SK-N-SH (cell line): ENCODE results near the gene PDE2A. TPM values are rescaled to one million over a fixed set of nuclear protein-coding genes. Genes with fewer than 3 reads are reported as not detected.

Experiments used
- CTCF ChIA-PET: fragments of 300-600, 350-600 bp; formaldehyde crosslinking; extraction: SDS; loops from one replicate; lab custom pipeline; 2021; lab: Yijun Ruan, JAX
- POLR2A ChIA-PET: fragments of 350-600 bp; sonication (Branson Sonifier 250); formaldehyde crosslinking; extraction: SDS; loops from one replicate; lab custom pipeline; 2020; ENCODE audit warnings: antibody characterized with exemption, inconsistent platforms; lab: Yijun Ruan, JAX
- DNase-seq: peaks from one replicate; pipeline ENCODE4 v3.0.0; 2012
- H2AFZ ChIP-seq: fragments of 200-600 bp; sonication (generic); 2 replicates; pipeline ENCODE4 v1.8.1; 2016; ENCODE audit warnings: antibody characterized with exemption, mild to moderate bottlenecking, low read depth
- H3F3A ChIP-seq: fragments of 200-600 bp; sonication (generic); replicated peaks from 2 replicates; pipeline ENCODE3; 2016; ENCODE audit warnings: antibody characterized with exemption, mild to moderate bottlenecking; ENCODE audit not compliant: insufficient read depth
- H3K27ac ChIP-seq, 2 experiments: fragments of 200-500 bp in 1 of 2; fragments of 200-600 bp in 1 of 2; sonication (Bioruptor generic) in 1 of 2; sonication (generic), shearing (Covaris generic) in 1 of 2; 2 replicates each; pipeline versions ENCODE4 v1.5.1 to v1.6.1; 2014 to 2016; ENCODE audit warnings: low read depth in 2 of 2, inconsistent platforms in 1 of 2, low read length in 1 of 2, mild to moderate bottlenecking in 1 of 2, mixed read lengths in 1 of 2
- H3K27me3 ChIP-seq: fragments of 200-600 bp; sonication (generic), shearing (Covaris generic); 2 replicates; pipeline ENCODE4 v1.6.1; 2016; ENCODE audit warnings: mixed run types; ENCODE audit not compliant: insufficient read depth
- H3K36me3 ChIP-seq, 2 experiments: fragments of 200-500 bp in 1 of 2; fragments of 200-600 bp in 1 of 2; sonication (Bioruptor generic) in 1 of 2; sonication (generic) in 1 of 2; replicated peaks in 1 of 2; 2 replicates each; pipeline versions ENCODE3 to v1.5.1; 2014 to 2016; ENCODE audit warnings: low read length in 1 of 2, mild to moderate bottlenecking in 1 of 2; ENCODE audit not compliant: insufficient read depth in 2 of 2, control insufficient read depth in 1 of 2
- H3K4me1 ChIP-seq, 2 experiments: fragments of 200-500 bp in 1 of 2; fragments of 200-600 bp in 1 of 2; sonication (Bioruptor generic) in 1 of 2; sonication (generic), shearing (Covaris generic) in 1 of 2; 2 replicates each; pipeline versions ENCODE4 v1.5.1 to v1.6.1; 2014 to 2016; ENCODE audit warnings: low read depth in 1 of 2, low read length in 1 of 2, mixed run types in 1 of 2; ENCODE audit not compliant: insufficient read depth in 2 of 2, control insufficient read depth in 1 of 2
- H3K4me2 ChIP-seq: fragments of 200-600 bp; sonication (generic), shearing (Covaris generic); 2 replicates; pipeline ENCODE4 v1.6.1; 2017; ENCODE audit warnings: mixed run types
- H3K4me3 ChIP-seq, 2 experiments: fragments of 200-500 bp in 1 of 2; fragments of 200-600 bp in 1 of 2; sonication (Bioruptor generic) in 1 of 2; sonication (generic), shearing (Covaris generic) in 1 of 2; 2 replicates each; pipeline versions ENCODE4 v1.5.1 to v1.8.1; 2014 to 2016; ENCODE audit warnings: low read depth in 2 of 2, inconsistent platforms in 1 of 2, low read length in 1 of 2, mild to moderate bottlenecking in 1 of 2, mixed read lengths in 1 of 2, moderate library complexity in 1 of 2
- H3K79me2 ChIP-seq: fragments of 200-600 bp; sonication (generic); 2 replicates; pipeline ENCODE4 v1.8.1; 2017; ENCODE audit warnings: mild to moderate bottlenecking; ENCODE audit not compliant: insufficient read depth
- H3K9ac ChIP-seq: fragments of 200-600 bp; sonication (generic); 2 replicates; pipeline ENCODE4 v1.6.1; 2017; ENCODE audit warnings: mixed run types
- H3K9me2 ChIP-seq: fragments of 200-600 bp; sonication (generic); 2 replicates; pipeline ENCODE4 v1.6.1; 2017; ENCODE audit warnings: mixed run types
- H3K9me3 ChIP-seq: fragments of 200-600 bp; sonication (generic); 2 replicates; pipeline ENCODE4 v1.6.1; 2017; ENCODE audit warnings: mixed run types, mild to moderate bottlenecking, moderate library complexity
- H4K20me1 ChIP-seq: fragments of 200-600 bp; sonication (generic); 2 replicates; pipeline ENCODE4 v1.6.1; 2017; ENCODE audit warnings: mild to moderate bottlenecking, mixed run types; ENCODE audit not compliant: insufficient read depth
- FOXJ3 ChIP-seq: sonication (generic); formaldehyde crosslinking; IDR thresholded peaks from 2 replicates; pipeline ENCODE4 v1.5.1; 2020; ENCODE audit warnings: mild to moderate bottlenecking, missing genetic modification reagents
- JUND ChIP-seq: IDR thresholded peaks from 2 replicates; pipeline ENCODE4 v1.4.0; 2012
- RAD21 ChIP-seq: IDR thresholded peaks from 2 replicates; pipeline ENCODE4 v1.6.1; 2012; ENCODE audit warnings: mild to moderate bottlenecking, low read length
- SMC3 ChIP-seq: IDR thresholded peaks from 2 replicates; pipeline ENCODE4 v1.6.1; 2012; ENCODE audit warnings: low read depth, low read length, improper control_type of control experiment
- TEAD4 ChIP-seq: IDR thresholded peaks from 2 replicates; pipeline ENCODE4 v1.4.0; 2012; ENCODE audit warnings: mild to moderate bottlenecking, borderline replicate concordance; ENCODE audit not compliant: insufficient read depth
- WGBS: methylation state at CpG from one replicate; pipeline ENCODE4 v1.1.6; 2017; ENCODE audit warnings: low lambda C conversion rate; 5-methylcytosine and 5-hydroxymethylcytosine counted together
- polyA plus RNA-seq, 3 experiments: library from polyadenylated mRNA; depleted of rRNA; stranded (reverse); fragments of >200 nt; gene quantifications; 2 replicates each; pipeline ENCODE4 v1.2.3, GENCODE V29; 2012
- TF ChIP-seq, protein P1 (sequence below): fragments of 150-350 bp; IDR thresholded peaks from 2 replicates; pipeline ENCODE4 v1.6.1; 2016; ENCODE audit warnings: mild to moderate bottlenecking, low read depth, low read length
- TF ChIP-seq, protein P2 (sequence below): fragments of 200-600 bp; sonication (generic); IDR thresholded peaks from 2 replicates; pipeline ENCODE4 v1.6.1; 2017; ENCODE audit warnings: antibody characterized with exemption, mild to moderate bottlenecking, moderate library complexity

Gene PDE2A
- polyA plus RNA-seq, 1 of the 3 experiments (the other 2 are of a cell fraction) = 0.43 TPM

DNA sequence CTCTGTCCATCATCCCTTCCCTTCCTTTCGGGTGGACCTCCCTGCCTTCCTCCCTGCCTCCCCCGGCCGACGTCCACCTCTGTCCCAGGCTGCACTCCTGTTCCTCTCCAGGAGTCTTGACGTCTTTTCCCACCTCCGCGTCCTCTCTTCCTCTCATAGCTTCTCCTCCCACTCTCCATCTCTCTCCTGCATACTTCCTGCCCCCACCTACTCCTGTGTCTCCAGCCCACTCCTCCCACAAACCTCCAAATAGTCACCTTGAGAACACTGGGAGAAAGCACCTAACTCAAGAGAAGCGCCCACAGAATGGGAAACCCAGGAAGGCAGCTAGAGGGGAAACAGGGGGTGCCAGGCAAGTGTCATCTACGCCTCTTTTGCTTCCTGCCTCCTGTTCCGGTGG, 60.8 kb downstream of the PDE2A start (continued):
- TF ChIP-seq, protein P1, sequence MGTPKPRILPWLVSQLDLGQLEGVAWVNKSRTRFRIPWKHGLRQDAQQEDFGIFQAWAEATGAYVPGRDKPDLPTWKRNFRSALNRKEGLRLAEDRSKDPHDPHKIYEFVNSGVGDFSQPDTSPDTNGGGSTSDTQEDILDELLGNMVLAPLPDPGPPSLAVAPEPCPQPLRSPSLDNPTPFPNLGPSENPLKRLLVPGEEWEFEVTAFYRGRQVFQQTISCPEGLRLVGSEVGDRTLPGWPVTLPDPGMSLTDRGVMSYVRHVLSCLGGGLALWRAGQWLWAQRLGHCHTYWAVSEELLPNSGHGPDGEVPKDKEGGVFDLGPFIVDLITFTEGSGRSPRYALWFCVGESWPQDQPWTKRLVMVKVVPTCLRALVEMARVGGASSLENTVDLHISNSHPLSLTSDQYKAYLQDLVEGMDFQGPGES = no peak
- TF ChIP-seq TEAD4 = no peak

DNA sequence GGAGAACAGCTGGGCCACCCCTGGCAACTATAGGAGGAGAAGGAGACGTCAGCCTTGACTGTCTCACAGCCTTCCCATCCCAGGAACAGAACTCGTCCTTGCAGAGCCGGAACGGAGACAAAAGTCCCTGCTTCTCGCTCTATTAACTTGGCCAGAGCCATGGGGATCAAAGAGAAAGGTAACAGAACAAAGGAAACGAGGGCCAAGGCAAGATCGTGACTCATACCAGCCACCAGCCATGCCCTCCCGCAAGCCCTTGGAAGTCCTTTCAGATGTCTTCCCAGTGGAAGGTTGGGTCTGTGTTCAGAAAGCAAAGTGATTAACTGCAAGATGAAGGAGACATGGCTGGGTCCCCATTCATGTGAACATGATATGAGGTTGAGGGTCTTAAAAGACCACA, 64.7 kb downstream of the PDE2A start:
- H3K9me2 ChIP-seq = no peaks in the 10 kb centered on the region
- TF ChIP-seq FOXJ3 (CRISPR knock-in tag) (no peak), JUND (no peak)
- 57% methylated on average over 8 of the region's 8 CpGs for whole genome bisulfite sequencing
- H3K9me3 ChIP-seq = no peaks in the 10 kb centered on the region
- no peak overlapping the region for H2AFZ ChIP-seq
- no peak overlapping the region for H3K4me2 ChIP-seq
- H3K36me3 ChIP-seq = no peaks in the 10 kb centered on the region
- H3K27me3 ChIP-seq = peaks cover 6% of the 10 kb centered on the region; the same call in 1 of the 2 replicates
- H3K9ac ChIP-seq = no peak overlapping the region
- no peaks in the 10 kb centered on the region for H3K79me2 ChIP-seq
- ChIA-PET POLR2A (no interaction called here), CTCF (interaction anchor here (0.9 to 12.6 kb wide), 16 partner anchors 8 to 139 kb away, joined by 3 to 276 read pairs (median 6); no protein-coding TSS in a partner anchor)
- no peak overlapping the region for H3K4me3 ChIP-seq
- no peak overlapping the region for H3K27ac ChIP-seq
- peaks cover 0 to 16% of the 10 kb centered on the region in 2 experiments; a peak in 1 of 4 replicates for H3K4me1 ChIP-seq
- no peaks in the 10 kb centered on the region for H4K20me1 ChIP-seq
- H3F3A ChIP-seq = no peaks in the 10 kb centered on the region
- no peak for DNase-seq

DNA sequence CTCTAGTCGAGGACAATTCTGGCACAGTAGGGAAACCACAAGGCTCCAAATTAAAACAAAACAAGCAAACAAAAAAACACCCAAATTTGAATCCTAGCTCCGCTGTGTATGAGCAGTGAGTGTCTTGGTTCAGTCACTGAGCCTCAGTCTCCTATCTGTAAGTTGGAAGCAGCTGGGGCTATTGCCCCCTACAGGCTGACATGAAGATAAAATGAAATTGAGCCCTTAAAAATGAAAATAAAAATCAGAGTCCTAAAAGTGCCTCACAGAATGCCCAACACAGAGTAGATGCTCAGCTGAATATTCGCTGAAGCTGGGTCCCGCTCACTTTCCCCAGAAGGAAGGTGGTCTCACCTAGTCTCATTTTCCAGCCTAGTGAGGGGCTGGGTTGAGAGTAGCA, 65.2 kb downstream of the PDE2A start:
- ChIA-PET CTCF (interaction anchor here (0.9 to 12.6 kb wide), 18 partner anchors 9 to 138 kb away, joined by 3 to 276 read pairs (median 6); no protein-coding TSS in a partner anchor), POLR2A (no interaction called here)
- H3K79me2 ChIP-seq = no peaks in the 10 kb centered on the region
- no peak overlapping the region for H3K9ac ChIP-seq
- no peak overlapping the region for H3K4me3 ChIP-seq
- H3K9me3 ChIP-seq = no peaks in the 10 kb centered on the region
- no peaks in the 10 kb centered on the region for H4K20me1 ChIP-seq
- TF ChIP-seq RAD21 (peak; percentile 38), SMC3 (peak; percentile 13; the same call in 1 of the 2 replicates)
- TF ChIP-seq, protein P2, sequence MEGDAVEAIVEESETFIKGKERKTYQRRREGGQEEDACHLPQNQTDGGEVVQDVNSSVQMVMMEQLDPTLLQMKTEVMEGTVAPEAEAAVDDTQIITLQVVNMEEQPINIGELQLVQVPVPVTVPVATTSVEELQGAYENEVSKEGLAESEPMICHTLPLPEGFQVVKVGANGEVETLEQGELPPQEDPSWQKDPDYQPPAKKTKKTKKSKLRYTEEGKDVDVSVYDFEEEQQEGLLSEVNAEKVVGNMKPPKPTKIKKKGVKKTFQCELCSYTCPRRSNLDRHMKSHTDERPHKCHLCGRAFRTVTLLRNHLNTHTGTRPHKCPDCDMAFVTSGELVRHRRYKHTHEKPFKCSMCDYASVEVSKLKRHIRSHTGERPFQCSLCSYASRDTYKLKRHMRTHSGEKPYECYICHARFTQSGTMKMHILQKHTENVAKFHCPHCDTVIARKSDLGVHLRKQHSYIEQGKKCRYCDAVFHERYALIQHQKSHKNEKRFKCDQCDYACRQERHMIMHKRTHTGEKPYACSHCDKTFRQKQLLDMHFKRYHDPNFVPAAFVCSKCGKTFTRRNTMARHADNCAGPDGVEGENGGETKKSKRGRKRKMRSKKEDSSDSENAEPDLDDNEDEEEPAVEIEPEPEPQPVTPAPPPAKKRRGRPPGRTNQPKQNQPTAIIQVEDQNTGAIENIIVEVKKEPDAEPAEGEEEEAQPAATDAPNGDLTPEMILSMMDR = peak; percentile 64
- TF ChIP-seq, protein P1 = no peak
- H3K9me2 ChIP-seq = no peaks in the 10 kb centered on the region
- no peaks in the 10 kb centered on the region for H3F3A ChIP-seq
- H2AFZ ChIP-seq = no peak overlapping the region
- DNase-seq = no peak
- H3K27ac ChIP-seq = no peak overlapping the region
- H3K4me1 ChIP-seq = peaks cover 0 to 12% of the 10 kb centered on the region in 2 experiments; a peak in 1 of 4 replicates
- H3K27me3 ChIP-seq = peaks cover 8% of the 10 kb centered on the region; the same call in 1 of the 2 replicates
- no peak overlapping the region for H3K4me2 ChIP-seq
- no peaks in the 10 kb centered on the region for H3K36me3 ChIP-seq
- 47% methylated on average over 4 of the region's 4 CpGs for WGBS
